Eye (tissue), 1 donor: ENCODE measurements around the gene ERC1.
A peak's percentile ranks its signal among the peaks of the same experiment; 100 is the strongest.

Experiments used
- DNase-seq: peaks from one replicate; pipeline ENCODE4 v3.0.0-alpha.2; 2015

The ERC1 gene

DNA sequence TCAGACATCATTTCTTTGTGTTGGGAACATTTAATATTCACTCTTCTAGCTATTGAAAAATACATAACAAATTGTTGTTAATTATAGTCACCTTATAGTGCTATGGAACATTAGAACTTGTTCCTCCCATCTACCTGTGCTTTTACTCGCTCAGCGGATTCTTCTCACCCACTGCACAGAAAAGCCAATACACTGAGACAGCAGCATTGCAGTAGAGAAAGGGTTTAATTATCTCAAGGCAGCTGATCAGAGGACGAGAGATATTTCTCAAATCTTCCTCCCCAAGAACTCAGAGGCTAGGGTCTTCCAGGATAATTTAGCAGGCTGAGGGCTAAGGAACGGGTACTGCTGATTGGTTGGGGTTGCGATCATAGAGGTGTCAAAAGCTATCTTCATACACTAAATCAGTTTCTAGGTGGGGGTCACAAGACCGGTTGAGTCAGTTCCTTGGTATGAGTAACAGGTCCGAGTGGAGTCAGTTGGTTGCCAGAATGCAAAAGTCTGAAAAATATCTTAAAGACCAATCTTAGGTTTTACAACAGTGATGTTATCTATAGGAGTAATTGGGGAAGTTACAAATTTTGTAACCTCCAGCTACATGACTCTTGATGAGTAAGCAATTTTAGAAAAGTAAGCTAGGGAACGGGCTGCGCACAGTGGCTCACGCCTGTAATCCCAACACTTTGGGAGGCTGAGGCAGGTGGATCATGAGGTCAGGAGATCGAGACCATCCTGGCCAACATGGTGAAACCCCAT, 430.2 kb downstream of the ERC1 start:
- DNase-seq: no peak

DNA sequence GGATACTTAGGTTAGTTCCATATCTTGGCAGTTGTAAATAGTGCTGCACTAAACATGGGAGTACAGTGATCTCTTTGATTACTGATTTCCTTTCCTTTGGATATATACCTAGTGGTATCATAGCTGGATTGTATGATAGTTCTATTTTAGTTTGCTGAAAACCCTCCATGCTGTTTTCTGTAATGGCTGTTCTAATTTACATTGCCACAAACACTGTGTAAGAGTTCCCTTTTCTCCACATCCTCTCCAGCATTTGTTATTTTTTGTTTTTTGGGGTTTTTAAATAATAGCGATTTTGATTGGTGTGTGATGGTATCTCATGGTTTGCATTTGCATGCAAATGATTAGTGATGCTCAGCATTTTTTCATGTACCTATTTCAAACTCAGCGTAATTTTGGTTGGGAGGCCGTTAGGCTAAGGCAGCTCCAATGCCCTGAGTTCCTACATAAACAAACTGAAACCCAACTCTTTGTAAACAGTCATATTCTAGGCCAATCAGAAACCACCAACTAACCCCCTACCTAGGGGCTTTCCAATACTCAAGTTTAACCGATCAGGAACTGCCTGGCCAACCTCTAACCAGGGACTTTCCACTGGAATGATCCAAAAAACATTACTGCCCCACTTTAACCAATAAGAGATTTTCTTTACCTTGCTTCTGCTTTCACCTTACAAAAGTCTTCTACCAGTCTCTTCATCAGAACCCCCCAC, 431.7 kb downstream of the ERC1 start:
- no peak for DNase-seq

DNA sequence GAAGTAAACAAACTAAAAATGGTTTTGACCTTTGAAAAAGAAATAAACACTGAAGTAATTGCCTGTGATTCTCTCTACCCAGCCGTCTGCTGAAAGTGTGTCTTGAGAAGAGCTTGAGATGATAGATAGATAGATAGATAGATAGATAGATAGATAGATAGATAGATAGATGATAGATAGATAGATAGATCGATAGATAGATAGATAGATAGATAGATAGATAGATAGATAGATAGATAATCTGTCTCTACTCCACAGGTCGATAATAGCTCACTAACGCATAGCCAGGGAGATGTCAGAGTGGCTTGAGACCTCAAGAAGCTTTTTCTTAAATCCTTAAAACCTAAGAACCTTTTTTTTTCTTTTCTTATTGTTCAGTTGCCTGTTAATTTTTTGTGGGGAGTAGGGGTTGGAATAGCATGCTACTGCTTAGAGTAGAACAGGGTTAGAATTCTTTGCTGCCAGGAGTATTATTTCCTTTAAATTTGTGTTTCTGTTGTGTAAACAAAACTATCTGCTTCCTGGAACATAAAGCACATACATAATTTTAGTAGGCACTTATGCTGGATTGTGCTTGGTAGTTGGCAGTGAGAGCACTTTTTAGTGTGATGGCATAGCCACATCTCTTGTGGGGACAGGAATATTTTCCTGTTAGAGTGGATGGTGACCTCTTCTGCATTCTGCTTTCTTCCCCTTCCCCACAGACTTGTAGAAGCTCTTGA, 433.8 kb downstream of the ERC1 start:
- no peak for DNase-seq

DNA sequence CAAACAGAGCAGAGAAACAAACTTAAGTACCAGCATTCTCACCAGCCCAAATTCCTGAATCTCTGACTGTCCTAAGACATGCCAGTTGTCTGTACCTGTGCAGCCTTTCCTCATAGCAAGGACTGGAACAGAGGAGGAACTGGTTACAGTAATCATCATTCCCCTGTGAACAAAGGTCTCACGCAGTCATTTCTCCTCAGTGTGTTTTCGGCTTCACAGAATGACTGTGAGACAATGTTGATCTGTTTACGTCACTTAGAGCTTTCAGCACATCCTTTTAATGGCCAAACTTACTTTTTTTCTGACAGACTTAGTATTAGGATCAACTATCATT, 434.3 kb downstream of the ERC1 start:
- no peak for DNase-seq

DNA sequence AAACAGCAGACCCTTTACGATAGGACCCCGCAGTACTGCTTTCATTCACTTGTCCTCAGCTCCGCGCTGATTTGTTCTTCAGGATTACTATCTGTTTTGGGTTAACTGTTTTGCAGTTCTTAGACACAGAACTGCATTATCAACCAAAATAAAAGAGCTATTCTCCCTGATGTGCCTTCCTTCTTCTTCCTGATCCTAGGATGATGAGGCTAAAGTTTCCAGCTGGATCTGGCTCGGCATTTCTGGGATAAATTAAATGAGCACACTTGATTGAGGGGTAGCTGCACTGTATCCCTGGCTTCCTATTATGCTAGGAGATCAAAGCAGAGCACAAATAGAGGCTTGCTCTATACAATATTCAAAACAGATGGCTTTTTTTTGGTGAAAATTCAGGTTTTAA, 437.6 kb downstream of the ERC1 start:
- peak; percentile 32 for DNase-seq

DNA sequence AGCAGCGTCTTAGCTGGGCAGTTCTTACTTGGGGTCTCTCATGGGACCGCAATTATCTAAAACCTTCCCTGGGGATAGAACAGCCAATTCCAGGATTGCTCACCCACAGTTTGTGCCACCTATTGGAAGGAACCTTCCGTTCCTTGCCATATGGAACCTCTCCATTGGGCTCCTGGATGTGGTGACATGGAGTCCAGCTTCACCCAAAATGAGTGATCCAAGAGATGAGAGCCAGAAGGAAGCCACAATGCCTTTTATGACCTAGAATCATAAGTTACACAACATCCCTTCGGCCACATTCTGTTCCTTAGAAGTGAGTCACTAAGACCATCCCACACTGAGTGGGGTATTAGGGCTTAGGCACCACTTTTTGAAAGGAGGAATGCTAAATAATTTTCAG, 439.0 kb downstream of the ERC1 start:
- DNase-seq: no peak

DNA sequence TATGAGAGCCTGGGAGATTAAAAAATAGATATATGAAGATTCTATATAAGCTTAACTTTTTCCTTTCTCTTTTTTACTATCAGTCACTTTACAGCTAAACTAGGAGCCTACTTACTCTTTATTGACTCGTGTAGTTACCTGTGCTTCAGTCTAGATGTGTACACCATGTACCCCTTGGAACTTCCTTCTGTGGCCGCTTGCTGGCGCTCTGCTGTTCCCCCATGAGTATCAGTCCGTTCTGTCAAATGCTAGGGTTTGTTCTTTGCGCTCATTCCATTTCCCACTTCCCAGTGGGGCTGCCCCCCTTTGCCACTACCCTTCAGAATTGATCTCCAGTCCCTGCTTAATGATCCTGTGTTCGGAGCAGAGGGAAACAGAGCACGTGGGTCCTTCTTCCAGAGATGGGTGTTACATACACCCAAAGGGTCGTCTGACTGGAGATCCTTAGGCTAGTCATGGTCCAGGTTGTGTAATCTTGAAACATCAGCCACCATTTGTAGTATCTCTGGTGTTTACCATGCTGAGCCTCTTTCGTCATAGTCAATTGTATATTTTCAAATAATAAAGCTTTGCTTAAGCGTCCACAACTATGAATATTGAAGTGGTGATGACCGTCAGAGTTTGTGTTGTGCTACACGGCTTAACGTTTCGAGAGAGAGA, 443.4 kb downstream of the ERC1 start:
- DNase-seq: no peak

DNA sequence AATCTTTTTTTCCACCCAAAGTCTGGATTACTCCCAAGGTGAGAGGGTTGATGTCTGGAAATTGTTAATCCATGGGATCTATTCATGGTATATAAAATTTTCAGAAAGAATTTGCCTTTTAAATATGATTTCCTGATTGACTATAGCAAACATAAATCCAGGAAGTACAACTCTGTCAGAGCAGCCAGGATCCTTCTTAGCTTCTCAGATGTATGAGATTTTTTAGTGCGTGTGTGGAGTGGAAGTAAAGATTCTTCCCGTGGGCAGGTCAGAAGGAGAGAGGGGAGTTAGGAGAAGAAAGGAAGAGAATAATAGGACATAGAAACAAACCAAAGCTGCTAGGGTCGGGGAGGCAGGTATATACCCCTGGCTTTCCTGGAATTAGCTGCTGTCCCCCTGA, 444.0 kb downstream of the ERC1 start:
- no peak for DNase-seq

DNA sequence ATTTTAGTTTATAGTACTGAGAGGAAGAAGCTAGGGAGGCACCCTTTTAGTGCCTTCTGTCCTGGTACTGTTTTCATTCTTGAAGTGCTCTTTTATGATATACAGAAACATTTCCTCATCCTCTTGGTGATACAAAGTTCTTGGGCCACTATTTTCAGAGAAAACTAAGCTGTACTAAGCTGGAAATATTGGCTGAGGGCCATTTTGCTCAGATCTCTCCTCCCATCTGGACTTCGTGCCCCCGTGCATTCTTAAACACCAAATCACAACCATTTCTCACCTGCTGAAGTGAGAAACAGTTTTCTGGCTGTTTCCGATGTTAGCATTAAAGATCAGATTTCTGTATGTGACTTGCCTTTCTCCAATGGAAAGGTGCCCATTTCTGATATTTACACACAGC, 444.4 kb downstream of the ERC1 start:
- DNase-seq: no peak

DNA sequence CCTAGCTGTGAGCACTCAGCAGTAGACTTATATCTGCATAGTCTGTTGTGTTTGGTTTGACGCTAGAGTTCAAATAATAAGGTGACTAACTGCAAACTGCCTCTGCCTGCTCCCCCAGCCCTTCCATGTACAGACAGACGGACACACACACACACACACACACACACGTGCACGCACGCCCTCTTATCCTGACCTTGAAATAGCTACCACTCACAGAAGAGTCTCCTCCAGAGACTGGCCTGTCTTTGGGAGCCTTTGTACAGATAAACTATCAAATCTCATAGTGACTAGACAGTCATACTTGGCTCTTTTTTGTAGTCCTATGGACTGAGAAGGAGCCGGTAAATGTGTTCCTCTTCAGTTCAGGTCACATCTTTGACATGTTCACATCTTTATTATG, 445.0 kb downstream of the ERC1 start:
- DNase-seq: no peak

DNA sequence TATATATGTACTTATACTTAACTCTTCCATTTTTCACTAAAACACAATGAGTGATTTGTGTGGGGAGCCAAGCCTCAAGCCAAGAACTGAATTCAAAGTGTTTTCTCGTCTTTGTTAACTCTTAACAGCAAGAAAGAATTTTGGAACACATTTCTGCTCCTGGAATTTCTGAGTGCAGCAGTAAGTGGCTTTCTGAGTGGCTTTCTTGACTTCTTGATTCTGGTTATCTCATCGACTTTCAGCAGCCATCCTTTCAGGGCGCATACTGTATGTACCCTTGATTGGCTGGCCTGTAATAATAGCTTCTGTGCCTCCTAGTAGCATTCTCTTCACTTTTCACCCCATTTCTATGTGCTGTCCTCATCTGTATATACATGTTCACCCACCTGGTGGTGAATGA, 446.0 kb downstream of the ERC1 start:
- DNase-seq: no peak

DNA sequence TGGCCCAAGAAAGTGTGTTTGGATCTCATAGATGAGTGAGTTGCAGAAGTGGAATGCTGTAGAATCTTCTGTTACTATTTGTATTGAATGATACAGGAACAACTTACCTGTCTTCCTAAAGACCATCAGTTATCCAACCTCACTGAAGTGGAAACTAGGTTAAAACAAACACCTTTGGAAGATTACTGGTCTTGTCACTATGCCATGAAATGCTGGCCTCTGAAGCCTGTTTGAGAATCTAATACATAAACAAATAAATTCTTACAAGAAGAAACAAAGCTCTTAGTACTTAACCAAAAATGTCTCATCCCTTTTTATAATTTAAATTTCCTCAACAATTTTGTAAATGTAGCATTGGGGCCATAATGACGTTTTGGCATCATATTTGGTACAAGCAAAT, 448.2 kb downstream of the ERC1 start:
- no peak for DNase-seq

DNA sequence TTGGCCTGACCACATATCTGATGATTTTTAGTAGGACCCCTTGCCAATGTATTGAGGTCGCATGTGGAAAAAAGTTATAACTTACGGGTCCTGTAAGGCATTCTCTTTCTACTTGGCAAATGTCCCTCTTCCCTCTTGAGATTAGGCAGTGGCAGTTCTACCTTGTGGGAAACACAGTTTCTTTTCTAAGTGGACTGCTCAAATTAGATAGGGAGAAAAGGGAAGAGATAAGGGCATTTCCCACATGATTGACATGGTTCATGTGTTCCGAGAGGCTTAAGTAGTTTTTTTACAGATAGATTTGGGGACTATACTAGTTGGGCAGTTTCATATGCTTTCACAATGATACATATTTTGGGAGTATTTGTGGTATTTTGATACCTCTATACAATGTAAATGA, 448.7 kb downstream of the ERC1 start:
- no peak for DNase-seq

DNA sequence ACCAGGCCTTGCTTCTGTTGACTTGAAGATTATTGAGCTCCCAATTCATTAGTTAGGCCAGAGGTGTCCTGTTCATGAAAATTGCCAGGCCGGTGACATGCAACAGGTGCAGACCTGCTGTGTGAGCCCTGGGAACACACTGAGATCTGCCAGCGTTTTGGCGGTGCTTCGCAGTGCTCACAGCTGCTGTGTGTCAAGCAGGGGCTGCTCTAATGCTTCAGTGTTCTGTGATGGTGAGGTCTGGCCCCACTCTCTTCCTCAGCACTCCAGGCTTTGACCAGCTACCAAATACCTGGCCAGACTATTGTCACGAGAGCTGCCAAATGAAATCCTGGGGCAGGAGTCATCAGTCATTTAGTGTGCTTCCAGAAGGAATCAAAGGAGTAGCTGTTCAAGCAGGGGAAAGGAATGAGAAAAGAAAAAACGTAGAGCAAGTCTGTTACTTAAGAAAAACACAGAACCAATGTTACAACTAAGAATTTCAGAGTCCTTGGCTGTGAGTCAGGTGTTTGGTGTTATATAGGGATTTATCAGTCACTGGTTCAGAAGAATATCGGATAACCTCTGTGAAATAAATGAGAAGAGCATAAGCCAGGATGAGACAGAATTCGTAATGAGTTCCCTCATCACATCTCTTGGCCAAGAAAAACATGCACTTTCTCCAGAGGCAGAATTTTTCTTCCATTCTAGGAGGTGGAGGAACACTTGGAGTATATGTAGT, 452.6 kb downstream of the ERC1 start:
- peak; percentile 52 for DNase-seq

DNA sequence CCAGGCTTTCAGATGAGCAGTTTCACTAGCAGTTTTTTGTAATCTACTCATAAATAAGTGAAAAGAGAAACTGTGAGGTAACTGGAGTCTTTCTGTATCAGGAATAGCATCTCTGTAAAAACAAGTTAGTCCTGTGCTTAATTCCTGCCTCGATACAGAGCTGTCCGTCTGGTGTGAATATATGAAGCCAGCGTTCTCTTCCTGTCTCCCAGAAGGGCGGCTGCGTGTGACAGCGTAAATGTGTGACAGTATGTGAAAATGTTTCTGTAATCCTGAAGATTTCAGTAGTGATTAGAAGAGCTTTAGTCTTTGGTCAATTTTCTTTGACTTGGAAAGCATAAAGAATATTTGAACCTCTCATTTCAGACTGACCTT, 453.1 kb downstream of the ERC1 start:
- no peak for DNase-seq

DNA sequence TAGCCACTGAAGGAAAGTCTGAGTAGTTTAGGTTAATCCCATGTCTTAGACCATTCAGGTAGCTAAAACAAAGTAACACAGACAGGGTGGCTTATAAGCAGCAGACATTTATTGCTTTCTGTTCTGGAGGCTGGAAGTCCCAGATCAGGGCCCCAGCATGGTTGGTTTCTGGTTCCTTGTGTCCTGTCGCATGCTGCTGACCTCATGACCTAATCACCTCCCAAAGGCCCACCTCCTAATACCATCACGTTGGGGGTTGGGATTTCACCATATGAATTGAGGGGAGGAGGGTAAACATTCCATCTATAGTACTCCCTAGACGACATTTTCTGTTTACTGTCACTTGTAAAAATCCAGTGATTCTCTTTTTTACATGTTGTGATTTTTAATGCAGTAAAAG, 454.8 kb downstream of the ERC1 start:
- DNase-seq: no peak

DNA sequence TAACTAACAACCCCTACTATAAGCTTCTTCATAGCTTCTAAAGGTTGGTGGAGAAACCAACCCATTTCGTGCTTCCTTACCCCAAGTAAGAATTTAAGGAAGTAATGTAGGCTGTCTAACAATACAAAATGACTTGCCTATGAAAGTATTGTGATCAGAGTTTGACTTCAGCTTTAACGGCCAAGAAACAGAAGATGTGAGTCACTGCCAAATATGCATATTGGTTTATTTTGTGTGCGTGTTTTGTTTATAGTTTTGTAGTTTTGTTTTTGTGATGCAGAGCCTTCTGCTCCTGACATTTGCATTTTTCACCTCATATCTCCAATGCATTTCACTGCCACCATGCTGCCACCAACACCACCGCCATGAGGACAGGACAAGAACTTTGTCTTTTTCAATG, 457.3 kb downstream of the ERC1 start:
- DNase-seq: no peak

DNA sequence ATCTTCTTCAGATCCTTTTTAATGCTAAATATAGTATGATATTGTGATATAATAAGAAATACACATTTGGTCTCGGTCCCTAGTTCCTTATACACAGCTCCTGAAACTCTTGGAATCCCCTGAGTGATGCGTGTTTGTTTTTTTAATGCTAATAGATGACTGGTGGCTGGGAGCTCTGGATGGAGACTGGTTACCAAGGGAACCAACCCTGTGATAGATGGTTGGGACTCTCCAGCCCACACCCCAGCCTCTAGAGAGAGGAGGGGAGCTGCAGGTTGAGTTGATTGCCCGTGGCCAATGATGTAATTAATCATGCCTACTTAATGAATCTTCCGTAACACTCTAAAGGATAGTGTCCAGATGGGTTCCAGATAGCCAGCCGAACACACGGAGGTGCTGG, 462.8 kb downstream of the ERC1 start:
- DNase-seq: no peak

DNA sequence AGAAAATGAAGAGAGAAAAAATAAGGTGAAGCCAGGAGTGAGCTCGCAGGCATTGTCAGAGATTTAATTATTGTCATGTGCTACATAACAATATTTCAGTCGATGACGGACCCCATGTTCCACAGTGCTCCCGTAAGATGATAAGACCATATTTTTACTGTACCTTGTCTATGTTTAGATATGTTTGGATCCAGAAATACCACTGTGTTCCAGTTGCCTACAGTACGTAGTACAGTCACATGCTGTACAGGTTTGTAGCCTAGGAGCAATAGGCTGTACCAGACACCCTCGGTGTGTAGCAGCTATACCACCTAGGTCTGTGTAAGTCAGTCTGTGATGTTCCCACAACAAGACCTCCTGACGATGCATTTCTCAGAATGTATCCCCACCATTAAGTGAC, 465.9 kb downstream of the ERC1 start:
- no peak for DNase-seq

DNA sequence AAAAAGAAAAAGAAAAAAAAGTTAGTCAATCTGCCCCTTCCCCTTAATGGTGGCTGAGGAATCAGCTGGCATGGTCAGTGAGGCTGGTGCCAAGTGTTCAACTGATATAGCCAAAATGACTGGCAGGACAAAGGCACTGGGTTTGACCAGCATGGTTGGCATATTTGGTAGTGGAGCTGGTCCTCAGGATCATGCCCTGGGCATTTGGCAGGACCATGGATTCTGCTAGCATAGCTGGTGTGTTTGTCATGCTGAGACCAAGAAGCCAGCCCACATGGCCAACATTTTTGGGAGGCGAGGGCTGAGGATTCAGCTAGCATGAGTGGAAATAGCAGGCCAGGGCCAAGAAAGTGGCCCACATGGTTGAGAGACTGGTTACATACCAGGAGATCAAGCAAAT, 466.9 kb downstream of the ERC1 start:
- no peak for DNase-seq

DNA sequence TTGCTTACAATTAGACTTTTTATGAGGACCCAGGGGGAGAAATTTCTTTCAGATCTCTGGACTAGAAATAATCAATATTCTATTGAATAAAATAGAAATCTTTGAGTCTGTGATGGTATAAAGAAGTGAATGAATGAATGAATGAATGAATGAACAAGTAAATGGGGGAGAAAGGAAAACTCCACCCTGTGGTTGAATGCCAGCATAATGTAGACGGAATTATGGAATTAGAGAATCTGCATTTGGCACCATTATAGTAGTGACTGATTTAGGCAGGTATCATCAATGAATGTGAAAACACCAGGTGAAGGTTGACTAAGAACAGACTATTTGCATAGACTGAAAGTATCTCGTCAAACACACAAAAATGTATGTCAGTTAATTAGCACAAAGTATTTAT, 468.3 kb downstream of the ERC1 start:
- no peak for DNase-seq

DNA sequence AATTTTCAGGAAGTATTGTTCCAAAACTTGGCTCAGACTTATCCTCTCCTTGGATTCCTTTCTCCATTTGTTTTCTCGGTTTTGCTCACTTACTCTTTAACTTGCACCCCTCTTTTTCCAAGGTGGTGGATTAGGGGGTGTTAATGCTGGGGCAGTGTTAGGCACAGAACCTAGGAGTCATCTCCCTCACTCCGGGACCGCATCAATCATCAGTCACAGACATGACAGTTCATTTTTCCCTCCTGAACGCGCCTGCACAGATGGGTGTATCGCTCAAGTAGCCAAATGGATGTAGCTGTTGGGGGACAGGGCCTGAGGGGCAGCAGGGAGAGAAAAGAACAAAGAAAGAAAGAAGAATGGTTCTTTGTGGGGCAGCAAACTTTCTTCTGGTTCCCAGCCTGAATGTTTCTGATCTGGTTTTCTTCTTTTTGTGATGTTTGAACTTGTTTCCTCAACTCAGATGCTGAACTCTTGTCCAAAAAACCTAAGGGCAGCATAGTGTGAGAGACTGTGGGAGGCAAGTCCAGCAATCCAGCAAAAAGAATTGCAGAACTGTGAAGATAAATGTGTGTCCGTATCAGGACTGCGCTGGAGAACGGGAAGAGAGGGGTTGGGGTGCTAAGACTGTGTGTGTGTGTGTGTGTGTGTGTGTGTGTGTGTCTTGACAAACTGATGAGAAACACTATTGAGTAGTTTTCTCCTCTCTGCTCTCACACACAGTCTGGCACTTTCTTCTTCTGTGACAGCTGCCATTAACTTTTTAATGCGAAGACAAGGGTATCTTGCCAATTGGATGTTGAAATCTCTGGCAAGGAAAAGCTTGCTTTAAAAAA, 472.3 kb downstream of the ERC1 start:
- DNase-seq: no peak
